Stimulated activated CD4-positive, alpha-beta T cell treated with anti-CD3 and anti-CD28 coated beads, Interleukin-12 subunit alpha, Interleukin-12 subunit beta, amount 100 ng/mL, for 24 hours (primary cell): ENCODE measurements around the gene BCL10.

Experiments used
- DNase-seq, 2 experiments: peaks; one replicate each; pipeline ENCODE4 v3.0.0-alpha.2; 2020; ENCODE audit warnings: low read depth in 2 of 2

BCL10 gene

GRCh38 chr1:85297855-85298629, 21.6 kb upstream of the BCL10 start:
- DNase-seq, result peak; percentile 59 to 67

DNA sequence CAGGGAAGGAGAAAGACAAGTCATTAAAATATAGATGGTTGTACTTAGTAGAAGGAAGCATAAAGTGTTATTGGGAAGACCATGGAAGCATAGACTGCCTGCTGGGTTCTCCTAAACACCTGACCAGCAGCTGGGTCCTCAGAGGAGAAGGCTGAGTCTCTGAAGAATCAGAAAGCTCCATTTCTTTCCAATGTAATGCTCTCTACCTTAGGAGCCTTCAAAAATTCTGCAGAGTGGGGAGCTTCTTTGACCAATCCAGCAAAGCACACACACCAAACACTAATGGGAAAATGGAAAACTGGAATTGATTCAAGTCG, 21.1 kb upstream of the BCL10 start:
- DNase-seq, result no peak

GRCh38 chr1:85296980-85297379, 20.5 kb upstream of the BCL10 start:
- no peak for DNase-seq

- no peak for DNase-seq
Measured at GRCh38 chr1:85295654-85296053, 19.2 kb upstream of the BCL10 start.

DNA sequence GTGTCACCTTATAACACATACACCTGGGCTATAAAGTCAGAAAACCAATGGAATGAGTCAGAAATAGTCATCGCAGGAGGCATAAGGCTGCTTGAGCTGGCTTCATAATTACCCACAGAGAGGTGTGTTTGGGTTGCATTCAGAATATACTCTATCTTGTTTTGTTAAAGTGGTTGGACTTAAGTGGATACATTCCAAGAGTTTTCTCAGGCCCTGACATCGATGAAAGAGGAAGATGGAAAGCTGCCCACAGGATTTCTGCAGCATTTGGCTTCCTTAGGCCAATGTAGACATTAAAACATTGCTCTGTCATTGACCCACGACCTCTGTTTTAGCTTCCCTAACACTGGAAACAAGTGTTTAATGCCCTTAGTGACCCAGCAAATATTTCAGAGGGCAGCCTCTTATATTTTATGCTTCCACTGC, 18.6 kb upstream of the BCL10 start:
- no peak for DNase-seq

GRCh38 chr1:85290826-85291225, 14.4 kb upstream of the BCL10 start:
- DNase-seq, result no peak

- DNase-seq, result no peak
Measured at GRCh38 chr1:85289848-85290335, 13.5 kb upstream of the BCL10 start.

DNA sequence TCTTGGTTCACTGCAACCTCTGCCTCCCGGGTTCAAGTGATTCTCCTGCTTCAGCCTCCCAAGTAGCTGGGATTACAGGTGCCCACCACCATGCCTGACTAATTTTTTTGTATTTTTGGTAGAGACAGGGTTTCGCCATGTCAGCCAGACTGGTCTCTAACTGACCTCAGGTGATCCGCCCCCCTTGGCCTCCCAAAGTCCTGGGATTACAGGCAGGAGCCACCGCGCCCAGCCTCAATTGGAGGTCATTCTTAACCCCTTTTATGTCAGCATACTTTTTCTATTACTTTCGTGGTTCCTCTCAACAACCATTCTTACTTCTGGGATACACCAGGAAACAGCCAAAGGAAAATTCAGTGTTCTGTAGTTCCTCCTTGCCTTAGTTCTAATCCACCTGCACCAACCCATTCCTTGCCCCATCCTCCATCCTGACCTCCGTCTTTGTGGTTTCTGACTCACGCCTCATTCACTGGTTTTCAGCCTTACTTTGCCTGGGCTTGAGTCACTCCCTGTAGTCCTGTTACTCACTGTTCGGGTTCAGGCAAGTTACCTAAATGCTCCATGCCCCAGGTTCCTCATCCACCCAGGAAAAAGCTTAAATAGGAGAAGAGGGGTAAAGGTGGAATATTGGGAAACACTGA, 12.9 kb upstream of the BCL10 start:
- DNase-seq, result no peak

DNA sequence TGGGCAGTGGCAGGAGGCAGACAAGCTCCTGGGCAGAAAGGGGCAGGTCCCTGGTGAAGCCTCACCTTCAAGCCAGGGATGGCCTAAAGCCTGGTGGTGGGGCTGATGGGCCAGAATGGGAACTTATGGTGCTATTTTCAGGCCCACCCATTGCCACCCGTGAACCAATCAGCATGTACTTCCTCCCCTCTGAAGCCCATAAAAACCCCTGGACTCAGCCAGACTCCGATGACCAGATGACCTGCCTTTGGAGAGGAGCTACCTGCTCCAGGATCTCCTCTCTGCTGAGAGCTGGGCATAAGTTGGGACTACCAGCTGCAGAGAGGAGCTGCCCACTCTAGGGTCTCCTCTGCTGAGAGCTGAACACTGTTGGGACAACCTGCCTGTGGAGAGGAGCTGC, 7.8 kb upstream of the BCL10 start:
- no peak for DNase-seq

DNA sequence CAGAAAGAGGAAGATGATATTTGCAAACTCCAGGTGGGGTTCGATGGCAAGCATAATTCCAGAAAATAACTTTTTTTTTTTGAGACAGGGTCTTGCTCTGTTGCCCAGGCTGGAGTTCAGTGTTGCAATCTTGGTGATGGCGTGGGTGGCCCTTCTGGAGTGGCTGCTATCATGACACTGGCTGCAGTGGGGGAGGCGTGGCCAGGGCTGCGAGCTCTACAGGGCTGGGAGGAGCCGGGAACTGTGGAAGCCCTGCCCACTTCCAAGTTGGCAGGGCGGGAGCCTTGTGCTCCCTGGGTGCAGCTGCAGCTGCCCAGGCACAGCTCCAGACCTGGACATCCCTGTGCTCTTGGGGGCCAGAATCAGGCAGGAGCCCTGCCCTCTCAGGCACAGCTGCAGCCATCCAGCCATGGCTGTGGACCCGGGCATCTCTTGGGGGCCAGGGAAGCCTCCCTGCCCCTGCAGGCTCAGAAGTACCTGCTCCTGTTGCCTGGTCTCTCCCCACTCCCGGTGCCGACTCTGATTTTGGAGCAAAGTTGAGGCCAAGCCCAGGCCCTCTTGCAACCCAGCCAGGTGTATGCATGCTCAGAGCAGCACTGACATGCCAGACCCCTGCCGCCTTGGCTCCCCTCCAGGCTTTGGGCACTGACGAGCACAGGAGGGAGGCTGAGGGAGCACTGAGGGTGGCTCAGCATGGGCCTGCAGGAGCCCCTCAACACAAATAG, 7.2 kb upstream of the BCL10 start:
- no peak for DNase-seq

- no peak for DNase-seq
Measured at GRCh38 chr1:85282424-85282823, 6.0 kb upstream of the BCL10 start.

GRCh38 chr1:85280636-85281035, 4.2 kb upstream of the BCL10 start:
- DNase-seq, result no peak

- no peak for DNase-seq
Measured at GRCh38 chr1:85279458-85280080, 3.1 kb upstream of the BCL10 start.

DNA sequence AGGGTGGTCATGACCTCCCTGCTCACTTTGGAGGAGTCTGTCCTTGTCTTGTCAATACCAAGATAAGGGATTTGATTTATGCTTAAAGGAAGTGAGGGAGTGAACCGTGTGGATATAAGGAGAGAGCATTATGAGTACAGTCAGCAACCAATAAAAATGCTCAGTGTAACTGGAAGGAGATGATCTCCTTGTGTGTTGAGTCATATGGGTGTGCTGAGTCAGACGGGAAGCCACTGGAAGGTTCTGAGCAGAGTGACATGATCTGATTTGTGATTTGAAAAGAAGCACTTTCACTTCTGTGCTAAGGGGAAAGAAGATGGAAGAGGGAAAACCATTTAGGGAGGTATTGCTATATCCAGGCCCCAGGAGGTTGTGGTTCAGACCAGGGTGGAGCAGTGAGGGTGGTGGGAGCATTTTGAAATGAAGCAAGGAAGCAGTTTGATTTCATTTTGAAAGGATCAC, 2.5 kb upstream of the BCL10 start:
- DNase-seq, result peak in 1 of 2 experiments; percentile 17

GRCh38 chr1:85277802-85278201, 1.4 kb upstream of the BCL10 start:
- no peak for DNase-seq

- no peak for DNase-seq
Measured at GRCh38 chr1:85276978-85277639, 677 bp upstream of the BCL10 start.

DNA sequence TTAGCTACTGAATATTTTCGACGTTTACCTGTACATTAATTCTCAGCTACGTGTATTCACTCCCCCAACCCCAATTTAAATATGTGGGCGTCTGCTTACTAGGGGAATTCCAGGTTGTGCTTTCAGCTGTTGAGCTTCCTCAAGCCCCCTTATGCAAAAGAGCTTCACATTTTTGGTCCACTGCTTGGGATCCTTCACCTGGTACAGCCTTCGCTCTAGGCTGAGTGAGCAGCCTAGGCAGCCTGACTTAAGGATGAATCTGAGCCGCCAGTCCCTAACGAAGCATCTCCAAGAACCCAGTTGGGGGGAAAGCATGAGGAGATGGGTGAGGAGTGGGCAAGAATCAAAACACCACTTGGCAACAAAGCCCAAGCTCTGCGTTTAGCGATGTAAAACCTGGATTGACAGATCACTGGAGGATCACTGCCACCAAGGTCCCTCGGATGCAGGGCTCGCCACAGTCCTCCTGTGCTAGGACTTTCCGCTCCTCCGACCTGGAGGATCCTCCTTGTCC, 674 bp downstream of the BCL10 start:
- DNase-seq, result no peak

DNA sequence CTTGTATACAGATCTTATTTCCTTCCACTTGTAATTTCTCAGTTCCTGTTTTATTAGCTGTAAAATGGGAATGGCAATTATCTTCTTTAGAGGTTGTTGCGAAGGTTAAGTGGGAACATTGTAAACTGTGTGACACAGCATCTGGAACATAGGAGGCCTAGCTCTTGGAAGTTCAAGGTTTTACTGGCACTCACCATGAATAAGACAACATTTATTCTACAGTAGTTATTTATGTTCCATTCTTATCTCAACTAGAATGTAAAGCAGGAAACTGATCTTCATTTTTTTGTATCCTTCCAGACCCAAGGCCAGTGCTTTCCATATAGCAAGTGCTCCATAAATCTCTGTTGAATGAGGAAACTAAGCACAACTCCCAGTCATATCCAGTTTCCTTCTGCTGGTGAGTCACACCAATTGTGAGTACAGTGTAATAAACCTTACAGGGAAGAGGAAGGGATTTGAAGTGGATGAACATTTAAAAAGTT, 1.4 kb downstream of the BCL10 start:
- no peak for DNase-seq

DNA sequence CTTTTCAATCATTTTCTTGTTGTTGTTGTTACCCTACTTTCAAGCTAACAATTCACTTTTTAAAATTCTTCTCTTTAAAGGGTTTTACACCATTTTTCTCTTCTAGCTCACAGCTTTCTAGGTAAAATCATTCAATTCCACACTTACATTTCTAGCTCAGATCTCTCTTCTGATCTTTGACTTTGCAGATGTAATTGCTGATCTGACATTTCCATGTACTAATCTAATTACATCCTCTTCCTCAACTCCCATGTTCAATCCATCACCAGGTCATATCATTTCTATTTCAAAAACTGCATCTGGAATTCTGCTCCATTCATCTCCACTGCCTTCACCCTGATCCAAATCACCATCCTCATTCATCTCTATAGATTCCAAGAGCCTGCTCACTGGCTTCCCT, 3.0 kb downstream of the BCL10 start:
- DNase-seq, result no peak

DNA sequence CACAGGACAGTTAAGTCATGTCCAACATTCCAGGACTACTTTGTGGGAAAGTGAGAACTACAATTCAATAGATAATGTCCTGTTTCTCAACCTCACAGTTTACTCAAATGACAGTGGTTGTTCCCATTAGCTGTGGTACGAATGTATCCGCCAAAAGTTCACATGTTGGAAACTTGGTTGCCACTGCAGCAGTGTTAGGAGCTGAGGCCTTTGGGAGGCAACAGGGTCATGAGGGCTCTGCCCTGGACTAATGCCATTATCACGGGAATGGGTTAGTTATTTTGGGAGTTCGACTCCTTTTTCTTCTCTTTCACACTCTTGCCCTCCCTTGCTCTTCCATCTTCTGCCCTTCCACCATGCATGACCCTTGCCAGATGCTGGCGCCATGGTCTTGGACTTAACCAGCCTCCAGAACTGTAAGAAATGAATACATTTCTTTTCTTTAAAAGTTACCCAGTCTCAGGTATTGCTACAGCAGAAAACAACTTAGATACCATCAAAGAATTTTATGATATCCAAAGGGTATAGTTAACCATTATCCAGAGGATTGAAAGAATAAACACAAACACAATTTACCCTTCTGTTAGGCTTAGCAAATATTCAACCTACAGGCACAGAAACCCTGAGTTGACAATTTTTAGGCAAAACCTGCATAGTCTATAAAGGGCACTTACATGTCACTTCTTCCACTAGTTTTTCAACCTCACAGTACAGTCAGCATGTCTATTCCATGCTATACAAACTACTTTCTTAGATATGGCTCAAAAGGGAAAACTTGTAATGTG, 7.4 kb downstream of the BCL10 start:
- DNase-seq, result no peak

- DNase-seq, result no peak
Measured at GRCh38 chr1:85267313-85267712, 9.1 kb downstream of the BCL10 start.
